A204.1 (cell line): ENCODE results near the gene BHLHE23.
"Not testable (repeated sequence)": the region's sequence is repeated elsewhere in the genome, so short reads cannot be mapped to it uniquely, and the experiment has no call there.

Experiments used
- FAIRE-seq: peaks from 2 replicates; lab custom pipeline; 2012; peaks lifted over from hg19 to GRCh38; lab: Jason Lieb, UNC

BHLHE23 gene

GRCh38 chr20:63043348-63044203 lies 36.8 kb upstream of the BHLHE23 start:
- FAIRE-seq, result no peak

GRCh38 chr20:63042448-63043071 lies 35.8 kb upstream of the BHLHE23 start:
- FAIRE-seq, result no peak

DNA sequence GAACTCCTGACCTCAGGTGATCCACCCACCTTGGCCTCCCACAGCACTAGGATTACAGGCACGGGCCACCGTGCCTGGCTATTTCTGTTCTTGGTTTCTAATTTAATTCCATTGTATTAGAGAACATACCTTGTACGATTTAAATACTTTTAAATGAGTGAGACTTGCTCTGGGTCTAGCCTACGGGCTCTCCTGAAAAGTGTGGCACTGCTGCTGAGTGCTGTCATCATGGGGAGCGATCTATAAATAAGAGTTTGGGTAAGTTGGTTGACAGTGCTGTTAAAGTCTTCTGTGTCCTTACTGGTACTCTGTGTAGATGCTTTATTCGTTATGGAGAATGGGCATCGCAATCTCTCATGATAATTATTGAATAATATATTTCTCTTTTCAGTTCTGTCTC lies 35.0 kb upstream of the BHLHE23 start:
- FAIRE-seq, result no peak

DNA sequence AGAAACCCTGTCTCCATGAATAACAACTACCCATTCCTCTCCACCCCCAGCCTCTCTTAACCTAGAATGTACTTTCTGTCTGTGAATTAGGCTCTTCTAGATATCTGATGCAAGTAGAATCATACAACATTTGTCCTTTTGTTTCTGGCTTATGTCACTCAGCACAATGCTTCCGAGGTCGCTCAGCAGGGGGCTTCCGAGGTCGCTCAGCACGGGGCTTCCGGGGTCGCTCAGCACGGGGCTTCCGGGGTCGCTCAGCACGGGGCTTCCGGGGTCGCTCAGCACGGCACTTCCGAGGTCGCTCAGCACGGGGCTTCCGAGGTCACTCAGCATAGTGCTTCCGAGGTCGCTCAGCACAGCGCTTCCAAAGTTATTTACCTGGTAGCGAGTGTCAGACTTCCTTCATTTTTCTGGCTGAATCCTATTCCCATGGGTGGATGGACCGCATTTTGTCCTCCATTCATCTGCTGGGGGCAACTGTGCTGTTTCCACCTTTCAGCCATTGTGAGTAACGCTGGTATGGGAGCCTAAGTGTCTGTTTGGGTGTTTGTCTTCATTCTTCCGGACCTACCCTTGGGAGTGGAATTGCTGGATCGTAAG lies 31.0 kb upstream of the BHLHE23 start:
- no peak for FAIRE-seq

DNA sequence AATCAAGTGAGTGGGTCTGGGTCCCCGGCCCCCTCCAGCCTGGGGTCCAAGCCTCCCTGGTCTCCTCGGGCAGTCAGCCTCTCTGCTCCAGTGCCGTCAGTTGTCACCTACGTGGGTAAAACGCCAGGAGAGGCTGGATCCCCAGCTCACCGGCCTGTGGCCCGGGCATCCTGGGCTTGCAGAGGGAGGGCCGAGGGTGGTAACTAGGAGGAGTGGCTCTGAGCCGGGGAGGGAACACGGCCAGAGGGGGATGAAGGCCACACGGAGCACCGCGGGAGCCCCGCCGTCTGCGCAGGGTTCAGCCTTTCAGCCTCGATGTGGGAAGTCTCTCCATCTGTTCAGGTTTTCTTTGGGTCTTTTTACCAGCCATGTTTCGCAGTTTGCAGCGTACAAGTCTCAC lies 29.5 kb upstream of the BHLHE23 start:
- no peak for FAIRE-seq

DNA sequence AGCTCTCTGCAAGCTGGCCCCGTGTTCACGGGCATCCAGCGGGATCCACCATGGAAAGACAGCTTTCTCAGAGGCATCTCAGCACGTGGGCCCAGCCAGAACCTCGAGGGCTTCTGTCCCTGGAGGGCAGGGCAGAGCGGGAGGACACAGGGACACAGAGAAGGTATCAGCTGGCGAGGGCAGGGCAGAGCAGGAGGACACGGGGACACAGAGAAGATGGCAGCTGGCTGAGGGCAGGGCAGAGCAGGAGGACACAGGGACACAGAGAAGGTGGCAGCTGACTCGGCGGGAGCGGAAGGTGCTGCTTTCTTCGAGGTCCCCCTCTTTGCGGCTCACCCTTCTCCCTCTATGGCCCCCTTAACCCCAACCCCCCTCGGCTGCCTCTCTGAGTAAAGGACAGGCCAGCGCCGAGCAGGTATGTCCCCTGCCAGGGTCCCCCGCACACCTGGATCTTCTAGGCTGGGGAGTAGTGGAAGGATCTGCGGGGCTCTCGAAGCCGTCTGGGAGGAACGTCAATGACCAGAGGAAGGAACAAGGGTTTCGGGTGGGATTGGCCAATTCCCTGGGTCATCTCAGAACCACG lies 28.9 kb upstream of the BHLHE23 start:
- no peak for FAIRE-seq

DNA sequence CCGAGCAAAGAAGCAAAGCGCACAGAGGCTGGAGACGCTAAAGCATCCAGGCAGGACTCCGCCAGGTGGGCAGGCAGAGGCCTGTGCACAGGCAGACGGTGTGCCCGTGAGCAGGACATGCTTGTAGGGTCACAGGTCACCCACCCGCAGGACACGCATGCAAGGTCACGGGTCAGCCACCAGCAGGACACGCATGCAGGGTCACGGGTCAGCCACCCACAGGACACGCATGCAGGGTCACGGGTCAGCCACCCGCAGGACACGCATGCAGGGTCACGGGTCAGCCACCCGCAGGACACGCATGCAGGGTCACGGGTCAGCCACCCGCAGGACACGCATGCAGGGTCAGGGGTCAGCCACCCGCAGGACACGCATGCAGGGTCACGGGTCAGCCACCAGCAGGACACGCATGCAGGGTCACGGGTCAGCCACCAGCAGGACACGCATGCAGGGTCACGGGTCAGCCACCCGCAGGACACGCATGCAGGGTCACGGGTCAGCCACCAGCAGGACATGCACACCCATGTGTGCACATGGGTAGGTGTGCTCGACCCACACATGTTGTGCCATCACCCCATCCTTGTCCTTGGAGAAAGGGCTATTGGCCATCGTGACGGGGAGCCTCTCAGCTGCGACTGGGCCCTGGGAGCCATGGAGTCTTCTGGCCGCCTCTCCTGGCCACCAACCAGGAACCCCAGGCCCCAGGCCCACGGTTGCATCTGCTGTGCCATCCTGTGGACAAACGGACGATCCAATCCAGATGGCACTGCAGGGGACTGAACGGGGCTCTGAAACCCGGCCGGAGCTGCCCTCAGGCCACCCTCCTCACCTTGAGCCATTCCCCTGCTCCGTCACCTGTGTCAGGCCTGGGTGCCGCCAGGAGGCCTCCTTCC lies 28.2 kb upstream of the BHLHE23 start:
- not testable (repeated sequence) for FAIRE-seq

GRCh38 chr20:63033794-63034709 lies 27.3 kb upstream of the BHLHE23 start:
- FAIRE-seq, result no peak

DNA sequence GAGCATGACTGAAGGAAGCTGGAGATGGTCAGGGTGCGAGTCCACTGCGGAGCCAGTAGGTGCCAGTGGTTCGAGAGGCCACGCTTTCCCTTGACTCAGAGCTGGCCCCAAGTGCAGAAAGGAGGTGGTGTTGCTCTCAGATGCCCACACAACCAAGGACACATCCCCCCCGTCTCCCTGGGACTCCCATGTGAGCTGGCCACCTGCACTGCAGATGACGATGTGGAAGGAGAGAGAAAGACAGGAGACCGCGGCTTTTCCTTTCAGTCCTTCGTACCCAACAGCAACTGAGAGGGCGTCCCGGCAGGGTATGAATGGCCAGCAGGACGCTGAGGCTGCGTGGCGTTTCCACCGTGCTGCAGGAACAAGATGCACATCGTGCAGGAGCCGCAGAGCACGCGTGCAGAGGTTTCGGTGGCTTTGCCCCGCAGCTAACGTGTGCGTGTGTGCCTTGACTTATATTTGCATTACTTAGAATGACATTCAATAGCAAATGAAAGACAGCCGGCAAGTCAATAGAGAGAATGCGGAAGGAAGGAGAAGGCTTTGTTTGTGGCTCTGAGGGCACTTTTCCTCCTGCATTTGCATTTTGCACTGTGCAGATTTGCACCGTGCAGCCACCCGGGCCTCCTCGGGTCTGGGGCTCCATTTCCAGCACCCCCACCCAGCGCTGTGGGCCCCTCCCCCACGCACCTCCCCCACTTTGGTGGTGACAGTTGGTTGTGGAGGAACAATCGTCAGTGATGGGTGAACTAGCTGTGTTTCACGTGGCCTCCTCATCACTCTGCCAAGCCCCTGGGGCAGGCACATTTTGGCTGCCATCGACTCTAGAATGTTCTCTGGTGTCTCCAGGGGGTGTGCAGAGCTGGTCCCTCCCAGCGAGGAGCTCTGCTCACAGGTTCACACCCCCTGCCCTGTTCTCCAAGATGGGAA lies 26.4 kb upstream of the BHLHE23 start:
- FAIRE-seq, result no peak

GRCh38 chr20:63032026-63032800 lies 25.4 kb upstream of the BHLHE23 start:
- FAIRE-seq, result no peak

DNA sequence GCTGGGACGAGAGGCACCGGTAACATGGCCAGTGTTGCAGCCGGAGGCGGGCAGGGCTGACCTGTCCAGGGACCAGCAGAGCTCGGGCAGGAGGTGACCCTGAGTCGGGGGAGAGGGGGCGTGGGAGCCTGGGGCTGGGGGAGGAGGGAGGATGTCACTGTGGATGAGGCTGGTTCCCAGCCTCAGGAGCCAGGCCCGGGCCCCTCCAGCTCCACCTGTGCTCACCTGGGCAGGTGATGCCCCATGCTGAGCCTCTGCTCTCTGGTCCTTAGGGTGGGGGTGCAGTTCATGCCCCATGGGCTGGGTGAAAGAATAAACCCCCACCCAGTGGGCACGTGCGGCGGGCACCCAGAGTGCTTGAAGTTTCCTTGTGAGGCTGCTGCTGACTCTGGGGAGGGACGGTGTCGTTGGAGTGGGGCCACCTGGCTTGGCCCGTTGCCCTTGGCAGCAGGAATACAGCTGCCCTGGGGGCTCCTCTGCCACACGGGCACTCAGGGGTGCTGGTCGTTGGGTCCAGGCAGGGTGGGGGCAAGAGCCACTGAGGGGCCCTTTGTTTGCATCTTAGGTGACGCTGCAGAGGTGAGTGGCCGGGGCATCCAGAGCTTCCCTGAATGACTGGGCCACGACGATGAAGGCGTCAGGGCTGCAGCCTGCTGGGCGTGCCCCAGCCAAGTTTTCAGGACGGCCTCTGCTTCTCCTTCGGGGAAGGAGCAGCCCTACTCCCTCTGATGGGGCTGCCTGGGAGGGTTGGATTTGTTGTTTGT lies 24.7 kb upstream of the BHLHE23 start:
- no peak for FAIRE-seq

DNA sequence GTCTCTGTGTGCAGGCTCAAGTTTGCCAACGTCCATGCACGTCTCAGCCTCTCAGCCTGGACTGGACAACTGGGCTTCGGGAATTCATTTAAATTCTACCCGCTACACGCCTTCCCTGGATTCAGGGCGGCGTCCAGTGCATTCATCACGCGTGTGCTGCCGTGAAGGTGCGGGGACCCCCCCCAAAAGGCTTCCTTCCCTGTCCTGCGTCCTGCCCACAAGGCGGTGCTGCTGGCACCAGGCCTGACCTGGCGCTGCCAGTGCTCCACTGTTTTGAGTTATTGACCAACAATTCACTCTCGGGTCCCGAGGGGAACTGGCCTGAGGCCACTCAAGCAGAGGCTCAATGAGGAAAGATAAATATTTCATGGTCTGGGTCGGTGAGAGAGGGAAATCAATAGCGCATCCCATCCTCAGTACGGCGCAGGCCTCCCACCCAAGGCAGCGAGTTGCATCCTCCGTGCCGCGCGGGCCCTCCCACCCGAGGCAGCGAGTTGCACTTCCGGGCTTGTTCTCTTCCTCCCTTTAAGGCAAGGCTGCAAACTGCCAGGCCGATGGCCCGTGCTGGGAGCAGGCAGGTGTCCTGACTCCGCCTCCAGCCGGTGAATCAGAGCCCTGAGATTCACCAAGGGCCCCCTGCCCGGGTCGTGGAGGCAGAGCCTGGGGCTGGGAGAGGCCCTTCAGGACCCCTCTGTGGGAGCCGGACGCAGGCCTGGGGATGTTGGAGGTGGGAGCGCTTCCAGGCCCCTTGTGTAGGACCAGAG lies 22.8 kb upstream of the BHLHE23 start:
- FAIRE-seq, result no peak

- FAIRE-seq, result no peak
Observed at GRCh38 chr20:63028461-63028921, 21.7 kb upstream of the BHLHE23 start.

DNA sequence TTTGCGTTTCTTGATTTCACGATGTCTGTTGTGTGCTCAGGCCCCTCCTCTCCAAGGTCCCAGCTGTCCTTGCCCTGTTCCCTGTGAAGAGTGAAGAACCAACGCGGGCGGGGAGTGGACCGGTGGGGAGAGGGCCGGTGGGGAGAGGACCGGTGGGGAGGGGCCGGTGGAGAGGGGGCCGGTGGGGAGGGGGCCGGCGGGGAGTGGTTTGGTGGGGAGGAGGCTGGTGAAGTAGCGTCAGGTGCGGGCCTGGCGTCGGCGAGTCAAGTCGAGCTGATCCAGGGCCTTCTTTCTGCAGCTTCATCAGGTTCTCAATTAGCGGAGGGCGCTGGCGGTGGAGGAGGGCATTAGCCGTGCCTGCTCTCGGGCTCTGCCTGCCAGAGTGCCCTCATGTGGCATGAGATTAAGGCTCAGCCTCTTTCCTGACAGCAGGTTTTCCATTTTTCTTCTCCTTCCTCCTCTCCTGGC lies 21.2 kb upstream of the BHLHE23 start:
- FAIRE-seq, result no peak

GRCh38 chr20:63027221-63027921 lies 20.6 kb upstream of the BHLHE23 start:
- no peak for FAIRE-seq

DNA sequence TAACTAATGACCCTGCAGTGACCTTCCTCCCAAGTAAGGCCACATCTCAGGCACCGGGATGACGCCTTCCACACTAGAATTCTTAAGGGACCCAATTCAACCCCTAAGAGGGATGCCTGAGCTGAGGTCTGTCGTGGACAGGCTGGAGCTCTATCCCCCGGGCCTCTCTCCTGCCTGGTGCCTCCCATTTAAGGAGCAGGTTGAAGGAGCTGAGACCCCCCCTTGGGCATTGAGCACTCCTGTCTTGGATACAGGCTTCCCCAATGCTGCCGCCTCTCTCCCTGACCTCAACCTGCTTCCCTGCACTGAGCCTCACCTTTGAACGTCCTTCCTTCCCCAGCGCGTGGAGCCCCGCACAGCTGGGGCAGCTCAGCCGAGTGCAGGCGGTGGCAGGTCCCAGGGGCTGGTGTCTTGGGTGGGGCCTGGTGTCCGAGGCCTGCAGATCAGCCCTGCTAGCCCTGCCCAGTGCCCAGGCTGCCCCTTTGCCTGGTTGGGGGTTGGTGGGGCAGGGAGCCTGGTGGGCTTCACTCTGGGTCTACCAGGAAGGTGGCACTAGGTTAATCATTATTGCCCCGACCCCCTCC lies 19.9 kb upstream of the BHLHE23 start:
- FAIRE-seq, result no peak
